ENCODE measurements around the gene TNS1.

The TNS1 gene

DNA sequence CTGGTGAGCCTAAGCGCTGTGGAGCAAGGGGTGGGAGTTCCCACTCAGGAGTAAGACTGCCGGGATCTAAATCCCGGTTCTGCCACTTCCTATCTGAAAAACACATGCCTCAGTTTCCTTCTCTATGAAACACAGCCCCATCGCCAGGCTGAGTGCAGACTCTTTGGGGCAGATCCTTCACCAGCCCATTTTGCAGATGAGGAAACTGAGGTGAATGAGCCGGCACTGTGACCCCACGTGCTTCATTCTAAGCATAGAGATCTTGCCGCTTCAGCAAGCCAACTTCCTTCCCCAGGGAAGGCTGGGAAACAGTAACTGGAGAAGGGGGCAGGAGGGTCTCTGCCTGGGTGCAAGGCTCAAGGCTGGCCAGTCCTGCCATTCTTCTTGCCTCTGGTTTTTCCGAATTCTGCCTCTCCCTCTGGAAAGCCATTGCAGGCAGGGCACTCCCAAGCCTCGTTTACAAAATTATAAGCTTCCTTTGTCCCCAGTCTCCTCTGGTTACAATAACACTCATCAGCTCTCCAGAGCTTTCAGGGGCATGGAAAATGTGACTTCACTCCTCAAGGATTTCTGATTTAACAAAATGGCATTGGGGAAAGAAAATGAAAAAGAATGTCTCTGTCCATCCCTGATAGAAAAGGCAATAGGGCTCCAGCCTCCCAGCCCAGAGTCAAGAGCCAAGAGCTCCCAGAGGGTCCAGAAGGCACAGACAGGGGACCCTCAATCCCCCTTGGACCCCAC, 249.2 kb downstream of the TNS1 start:
- no peak for DNase-seq

GRCh38 chr2:217752714-217753459, 249.9 kb downstream of the TNS1 start:
- DNase-seq = no peak

DNA sequence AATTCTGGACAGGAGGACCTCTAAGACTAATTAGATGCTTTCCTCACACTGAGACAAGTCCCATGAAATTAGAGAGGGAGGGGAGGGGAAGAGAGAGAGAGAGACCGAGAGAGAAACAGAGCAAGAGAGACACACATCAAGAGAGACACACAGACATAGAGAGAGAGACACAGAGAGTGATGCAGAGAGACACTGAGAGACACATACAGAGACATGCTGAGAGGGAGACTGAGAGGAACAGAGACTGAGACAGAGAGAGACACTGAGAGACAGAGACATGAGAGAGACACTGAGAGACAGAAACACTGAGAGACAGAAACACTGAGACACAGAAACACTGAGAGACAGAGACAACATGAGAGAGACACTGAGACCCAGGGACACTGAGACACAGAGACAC, 250.8 kb downstream of the TNS1 start:
- DNase-seq = no peak

- no peak for DNase-seq
Measured at GRCh38 chr2:217751192-217751591, 251.6 kb downstream of the TNS1 start.
